GM19372 (cell line): ENCODE results near the gene MAF.

Source experiments
- ATAC-seq: cut with Tn5 transposase; IDR thresholded peaks from one replicate; pipeline ENCODE4 v1.9.1; 2021; ENCODE audit warnings: mild to moderate bottlenecking, low read depth, moderate library complexity; ENCODE audit not compliant: unreplicated experiment

Gene MAF

DNA sequence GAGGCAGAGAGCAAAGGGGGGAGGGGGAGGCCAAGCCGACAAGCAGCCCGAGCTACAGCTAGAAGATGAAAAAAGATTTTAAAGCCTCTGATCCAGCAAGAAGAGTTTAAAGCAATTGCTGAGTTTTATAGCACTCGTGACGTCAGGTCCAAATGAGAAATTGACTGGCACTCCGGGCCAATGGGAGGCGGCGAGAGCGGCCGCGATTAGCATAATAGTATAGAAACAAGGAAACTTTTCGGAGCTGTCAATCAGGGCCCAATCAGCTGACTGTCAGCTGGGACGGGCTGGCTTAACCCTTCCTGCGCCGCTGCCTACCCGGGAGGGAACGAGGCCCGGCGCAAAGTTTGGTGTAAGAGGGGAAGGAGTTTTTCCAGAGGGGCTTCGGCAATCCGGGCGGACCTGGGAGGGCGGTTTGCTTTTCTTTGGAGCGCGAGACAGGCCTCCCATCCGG is at the start of gene MAF:
Gene MAF (minus strand): TSS at position 100 of the 454 bp plus-strand sequence. CDS start 835 bp downstream, outside the sequence.
- ATAC-seq: peak; percentile 55

DNA sequence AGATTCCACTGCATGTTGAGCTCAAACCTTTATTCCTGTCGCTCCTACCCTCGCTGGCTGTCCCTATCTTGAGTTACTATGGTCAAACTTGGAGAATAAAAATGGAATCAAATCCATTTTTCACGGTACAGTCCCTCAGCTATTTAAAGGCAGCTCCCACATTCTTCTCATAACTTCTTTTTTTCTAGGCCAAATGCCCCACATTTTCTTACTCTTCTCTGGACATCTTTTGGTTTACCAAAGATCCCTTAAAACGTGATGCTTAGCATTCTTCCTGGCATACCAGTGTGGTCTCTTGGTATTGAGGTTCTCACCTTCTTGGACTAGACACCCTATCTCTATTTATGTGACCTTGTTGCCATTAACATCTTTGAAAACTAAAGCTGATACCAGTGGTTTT is 48.3 kb upstream of the MAF start:
- no peak for ATAC-seq

DNA sequence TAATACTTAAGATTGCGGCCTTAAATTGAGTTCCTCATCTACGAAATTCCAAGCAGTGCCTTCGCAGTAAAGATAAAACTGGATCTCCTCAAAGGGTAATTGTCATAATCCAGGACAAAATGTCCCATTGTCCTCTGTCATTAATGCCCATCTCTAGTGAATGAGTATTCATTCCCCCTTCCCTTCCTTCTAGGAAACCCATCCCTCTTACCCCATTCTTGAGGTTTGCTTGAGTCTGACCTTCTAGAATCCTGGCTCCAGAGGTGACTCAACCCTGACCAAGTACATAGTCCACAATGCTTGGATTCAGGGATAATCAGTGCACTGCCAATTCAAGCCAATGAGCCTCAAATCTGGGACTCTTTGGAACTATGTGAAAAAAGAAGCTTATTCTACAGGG is 47.0 kb upstream of the MAF start:
- no peak for ATAC-seq

DNA sequence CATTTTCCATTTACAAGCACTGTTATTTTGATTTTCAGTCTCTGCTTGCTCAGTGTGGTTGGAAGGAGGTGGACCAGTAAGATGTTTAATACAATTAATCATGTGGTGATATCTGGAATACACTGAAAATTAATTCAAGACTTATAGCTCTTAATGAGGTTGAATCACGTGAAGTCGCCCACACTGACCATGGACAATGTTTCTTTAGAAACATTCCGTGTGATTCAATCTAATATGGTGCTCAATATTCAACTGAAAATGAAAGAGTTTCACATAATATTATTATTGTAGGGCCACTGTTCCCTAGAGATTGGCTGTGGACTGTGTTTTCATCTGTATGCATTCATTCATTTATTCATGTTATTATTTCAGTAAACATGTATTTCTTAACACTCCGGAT is 45.2 kb upstream of the MAF start:
- ATAC-seq: no peak

DNA sequence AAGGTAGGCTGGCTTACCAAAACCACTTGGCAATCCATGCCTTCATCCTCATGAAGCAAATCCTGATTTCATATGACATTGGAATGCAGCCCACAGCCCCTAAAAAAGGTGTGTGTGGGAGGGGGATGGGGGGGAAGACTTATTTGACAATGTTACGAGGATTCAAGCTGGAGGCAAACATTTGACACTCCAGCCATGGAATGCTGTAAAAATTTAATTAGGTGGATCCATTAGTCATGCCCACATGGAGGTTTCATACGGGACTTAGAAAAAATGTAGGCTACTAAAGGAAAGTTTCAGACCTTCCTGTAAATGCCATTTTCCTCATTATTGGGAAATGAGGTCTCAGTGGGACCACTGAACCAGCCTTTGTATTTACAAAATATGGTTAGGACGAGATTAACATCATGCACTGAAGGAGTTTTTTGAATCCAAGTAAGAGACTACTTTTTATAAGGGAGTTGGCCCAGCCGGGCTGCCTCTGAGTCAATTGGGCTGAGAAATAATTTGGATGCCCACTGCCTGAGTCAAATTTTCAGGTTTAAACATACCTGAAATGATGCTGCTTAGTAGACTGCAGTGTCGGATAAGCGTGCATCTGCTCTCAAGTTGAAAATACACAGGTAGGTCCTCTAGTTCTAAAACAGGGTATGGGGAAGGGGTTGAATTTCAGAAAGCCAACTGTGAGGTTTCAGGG is 44.6 kb upstream of the MAF start:
- no peak for ATAC-seq

DNA sequence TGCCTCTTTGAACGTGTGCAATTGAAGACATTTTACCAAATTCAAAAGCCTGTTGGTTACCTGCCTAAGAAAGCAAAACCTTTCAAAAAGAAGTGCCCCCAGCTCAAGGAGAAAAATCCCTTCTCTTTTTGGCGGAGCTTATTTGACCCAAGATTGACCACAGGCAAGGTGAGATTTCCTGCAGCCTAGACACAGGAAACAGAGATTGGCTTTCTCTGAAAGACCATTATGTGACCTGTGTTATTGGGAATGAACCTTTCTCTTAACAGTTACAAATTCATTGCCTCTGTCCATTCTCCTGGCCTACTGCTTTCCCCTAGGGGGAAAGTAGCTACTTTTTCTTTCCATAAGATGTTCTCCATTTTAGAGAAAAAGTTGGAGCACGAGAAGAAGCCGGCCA is 42.1 kb upstream of the MAF start:
- ATAC-seq: no peak

DNA sequence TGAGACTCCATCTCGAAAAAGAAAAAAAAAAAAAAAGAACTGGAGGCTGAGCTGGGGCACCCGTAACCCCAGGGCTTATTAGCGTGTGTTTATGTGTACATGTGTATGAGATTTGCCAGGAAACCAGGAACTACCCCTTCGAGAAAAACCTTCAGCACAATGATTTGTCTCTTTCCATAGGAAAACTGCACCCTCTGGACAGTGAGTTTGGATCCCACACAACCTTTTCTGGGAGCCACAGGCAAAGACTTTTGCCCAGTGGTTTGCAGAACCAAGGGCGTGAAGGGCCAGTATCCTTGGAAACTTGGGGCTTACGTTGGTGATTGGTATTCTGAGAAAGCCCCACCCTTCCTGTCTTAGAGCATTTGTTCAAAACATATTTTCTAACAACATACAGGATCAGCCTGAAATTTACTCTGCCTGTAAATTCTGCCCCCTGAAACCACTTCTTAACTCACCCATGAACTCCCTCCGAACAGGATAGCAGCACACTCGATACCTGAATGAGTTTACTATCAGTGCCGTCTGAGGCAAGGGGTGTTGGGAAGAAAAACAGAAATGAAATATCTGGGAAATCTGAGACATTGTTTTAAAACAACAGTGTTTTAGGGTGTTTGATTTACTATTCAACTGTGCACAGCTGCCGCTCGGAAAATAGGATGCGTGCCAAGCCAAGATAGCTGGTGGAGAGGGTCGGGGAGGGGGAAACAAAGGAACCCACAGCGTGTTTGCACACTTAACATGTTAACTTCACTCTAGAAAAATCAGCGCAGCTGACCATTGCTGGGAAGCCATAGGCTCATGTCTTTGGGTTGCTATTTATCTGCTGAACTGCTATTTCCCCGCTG is 40.2 kb upstream of the MAF start:
- no peak for ATAC-seq

DNA sequence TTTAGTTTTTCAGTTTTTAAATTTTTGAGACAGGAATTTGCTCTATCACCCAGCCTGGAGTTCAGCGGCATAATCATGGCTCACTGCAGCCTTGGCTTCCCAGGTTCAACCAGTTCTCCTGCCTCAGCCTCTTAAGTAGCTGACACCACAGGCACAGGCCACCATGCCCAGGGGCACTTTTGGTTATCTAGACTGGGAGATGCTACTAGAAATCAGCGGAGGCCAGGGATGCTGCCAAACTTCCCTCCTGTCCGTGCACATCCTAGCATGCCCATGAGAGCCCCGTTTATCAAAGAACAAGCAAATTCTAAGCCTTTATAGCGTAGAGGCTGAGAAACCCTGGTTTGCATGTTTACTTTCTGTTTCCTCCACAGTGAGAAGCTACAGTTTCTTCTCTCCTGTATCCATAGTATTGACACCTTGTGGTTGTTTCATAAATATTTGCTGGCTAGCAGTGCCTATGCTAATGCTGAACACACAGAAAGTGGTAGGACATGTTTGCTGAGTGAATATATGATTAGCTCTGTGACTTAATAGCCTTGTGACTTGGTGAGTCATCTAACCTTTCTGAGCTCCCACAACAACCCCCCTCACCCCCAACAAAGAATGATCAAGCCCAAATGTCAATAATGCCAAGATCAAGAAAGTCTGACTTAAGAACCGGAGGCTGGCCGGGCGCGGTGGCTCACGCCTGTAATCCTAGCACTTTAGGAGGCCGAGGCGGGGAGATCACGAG is 39.2 kb upstream of the MAF start:
- no peak for ATAC-seq

DNA sequence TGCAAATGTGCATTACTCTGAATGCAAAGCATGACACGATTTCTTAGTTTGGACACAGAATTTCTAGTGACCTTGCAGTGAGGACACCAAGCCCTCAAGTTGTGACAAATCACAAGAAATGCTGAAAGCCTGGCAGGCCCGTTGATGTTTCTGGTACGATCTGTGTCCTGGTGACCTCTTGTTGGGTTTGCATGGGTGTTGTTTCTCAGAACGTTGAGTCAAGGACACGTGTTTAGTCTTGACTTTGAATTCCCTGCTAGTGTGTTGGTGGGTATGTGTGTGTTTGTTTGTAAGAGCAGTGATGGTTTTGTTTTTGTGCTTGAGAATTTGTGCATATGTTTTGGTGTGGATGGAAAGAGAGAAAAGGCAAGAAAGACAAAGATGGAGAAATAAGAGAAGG is 37.8 kb upstream of the MAF start:
- ATAC-seq: no peak

DNA sequence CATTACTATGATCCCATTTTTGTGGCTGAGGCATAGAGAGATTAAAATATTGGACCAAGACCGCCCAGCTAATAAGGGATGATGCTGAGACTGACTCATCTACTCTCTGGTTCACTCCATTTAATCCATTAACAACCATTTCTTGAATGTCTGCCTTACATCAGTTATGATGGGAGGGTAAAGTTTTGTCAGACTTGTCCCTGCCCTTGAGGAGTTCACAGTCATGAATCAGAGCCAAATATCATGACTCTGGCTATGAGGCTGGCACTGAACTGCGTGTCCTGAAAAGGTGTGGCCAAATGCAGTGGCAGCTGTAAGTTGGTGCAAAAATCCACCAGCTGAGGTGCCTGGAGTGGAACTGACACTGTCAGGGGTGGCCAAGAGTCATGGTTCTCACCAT is 35.0 kb upstream of the MAF start:
- no peak for ATAC-seq

DNA sequence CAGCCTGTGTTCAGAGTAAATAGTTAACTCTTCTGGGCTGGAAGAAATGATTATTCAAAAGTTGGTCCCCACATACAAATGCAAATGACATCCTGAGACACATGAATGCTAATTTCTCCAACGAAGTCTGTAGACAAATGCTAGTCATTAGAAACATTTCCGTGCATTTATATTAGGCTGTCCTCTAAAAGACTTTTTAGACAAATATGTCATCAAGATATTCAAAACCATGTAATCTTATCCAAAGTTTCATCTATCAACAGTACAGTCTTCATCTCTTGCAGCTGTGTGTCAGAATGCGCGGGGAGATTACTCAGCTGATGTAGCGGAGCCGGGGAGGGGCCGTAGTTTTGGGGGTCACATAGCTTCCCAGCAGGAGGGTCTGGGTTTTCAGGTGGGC is 33.8 kb upstream of the MAF start:
- no peak for ATAC-seq

DNA sequence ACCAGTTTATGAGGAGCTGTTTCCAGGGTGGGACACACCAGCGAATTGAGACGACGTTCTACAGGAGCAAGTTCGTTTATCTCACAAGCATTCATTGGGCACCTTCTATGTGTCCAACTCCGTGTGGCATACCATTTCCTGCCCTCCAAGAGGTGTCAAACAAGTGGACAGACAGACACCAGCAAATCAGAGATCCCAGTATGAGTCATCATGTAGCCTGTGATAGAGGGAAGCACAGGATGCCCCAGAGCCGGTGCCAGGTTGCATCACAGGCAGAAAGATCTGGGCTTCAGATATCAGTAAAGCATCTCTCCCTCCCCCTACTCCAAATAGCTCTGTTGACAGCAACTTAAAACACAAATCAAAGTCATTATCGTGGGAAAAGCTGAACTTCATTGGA is 31.8 kb upstream of the MAF start:
- no peak for ATAC-seq

DNA sequence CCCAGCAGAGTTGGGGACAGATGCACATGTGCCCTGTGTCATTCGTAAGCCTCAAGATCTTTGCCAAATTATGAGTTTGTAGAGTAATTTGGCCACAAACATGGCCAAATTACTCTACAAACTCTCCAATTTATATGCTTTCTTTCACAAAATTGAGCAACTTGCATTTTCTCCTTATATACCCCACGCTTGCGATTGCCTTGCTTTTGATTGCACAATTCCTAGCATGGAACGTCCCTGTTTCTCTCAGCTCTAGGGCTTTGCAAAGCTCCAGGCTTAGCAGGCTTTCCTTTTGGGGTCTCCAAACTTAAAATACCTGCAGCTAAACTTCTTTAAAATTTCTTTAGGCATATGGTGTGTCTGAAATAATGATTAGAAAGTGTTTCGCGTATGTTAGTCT is 28.5 kb upstream of the MAF start:
- no peak for ATAC-seq

DNA sequence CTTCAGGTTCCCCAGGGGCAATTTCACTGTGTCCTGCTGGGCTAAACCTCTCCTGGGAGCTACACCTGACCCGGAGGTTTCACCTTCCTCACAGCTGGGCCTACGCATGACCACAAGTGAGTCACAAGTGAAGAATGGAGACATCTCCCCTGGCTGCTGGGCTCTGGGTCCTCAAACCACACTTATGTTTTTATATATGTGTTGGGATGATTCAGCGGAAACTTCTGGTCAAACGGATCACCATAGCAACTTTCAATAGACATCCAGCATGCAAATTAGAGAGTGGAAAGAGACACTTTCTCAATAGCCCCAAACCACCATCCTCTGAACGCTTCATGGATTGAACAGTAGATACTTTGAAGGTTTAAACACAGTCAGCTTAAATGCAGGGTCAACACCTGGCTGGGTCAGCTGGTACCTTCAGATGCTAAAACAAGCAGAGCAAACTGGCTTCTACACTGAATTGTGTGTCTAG is 28.0 kb upstream of the MAF start:
- ATAC-seq: peak; percentile 76

DNA sequence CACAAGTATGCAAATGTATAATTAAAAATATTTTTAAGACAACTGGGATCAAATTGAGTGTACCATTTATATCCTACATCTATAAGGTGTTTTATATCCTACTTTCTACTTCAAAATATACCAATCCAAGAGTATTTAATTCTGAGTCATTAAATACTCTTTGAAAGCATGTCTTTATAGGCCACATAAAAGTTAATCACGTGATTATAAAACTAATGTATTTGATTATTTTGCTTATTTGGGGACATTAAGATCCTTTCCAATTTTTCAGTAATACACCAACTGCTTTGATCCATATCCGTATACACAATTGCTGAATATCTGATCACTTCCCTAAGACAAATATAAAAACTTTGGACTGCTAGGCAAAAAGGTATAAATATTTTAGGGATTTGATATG is 26.6 kb upstream of the MAF start:
- ATAC-seq: no peak

DNA sequence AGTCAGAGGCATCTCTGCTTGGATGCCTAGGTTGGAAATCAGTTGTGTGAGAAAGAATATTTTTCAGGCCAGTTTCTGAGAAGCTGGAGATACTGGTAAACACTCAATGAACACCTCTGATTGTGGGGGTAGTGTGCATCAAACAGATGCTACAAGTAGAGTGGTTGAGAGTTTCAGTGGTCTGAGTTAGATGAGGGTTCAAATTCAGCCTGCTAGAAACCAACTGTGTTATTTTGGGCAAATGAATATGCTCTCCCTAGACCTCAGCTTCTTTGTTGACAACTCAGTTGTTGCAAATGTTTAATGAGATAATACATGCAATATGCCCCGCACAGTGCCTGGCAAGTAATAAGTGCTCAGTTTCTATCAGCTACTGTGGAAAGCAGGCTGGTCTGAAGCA is 25.2 kb upstream of the MAF start:
- ATAC-seq: no peak

DNA sequence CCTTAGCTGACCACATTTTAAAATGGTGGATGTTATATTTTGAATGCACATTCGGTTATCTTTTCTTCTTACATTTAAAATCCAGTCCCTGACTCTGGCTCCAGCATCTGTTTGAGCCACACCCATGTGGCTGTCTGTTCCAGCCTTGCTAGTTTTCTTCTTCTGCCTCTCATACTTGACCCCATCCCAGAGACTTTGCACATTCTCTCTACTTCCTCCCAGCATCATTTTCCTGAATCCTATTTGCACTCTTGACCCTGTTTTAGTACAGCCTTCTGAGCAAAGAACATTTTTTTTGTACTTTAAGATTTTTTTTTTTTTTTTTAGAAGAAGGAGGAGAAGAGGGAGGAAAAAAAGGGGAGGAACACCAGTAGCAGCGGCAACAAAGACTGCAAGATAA is 23.3 kb upstream of the MAF start:
- ATAC-seq: no peak

DNA sequence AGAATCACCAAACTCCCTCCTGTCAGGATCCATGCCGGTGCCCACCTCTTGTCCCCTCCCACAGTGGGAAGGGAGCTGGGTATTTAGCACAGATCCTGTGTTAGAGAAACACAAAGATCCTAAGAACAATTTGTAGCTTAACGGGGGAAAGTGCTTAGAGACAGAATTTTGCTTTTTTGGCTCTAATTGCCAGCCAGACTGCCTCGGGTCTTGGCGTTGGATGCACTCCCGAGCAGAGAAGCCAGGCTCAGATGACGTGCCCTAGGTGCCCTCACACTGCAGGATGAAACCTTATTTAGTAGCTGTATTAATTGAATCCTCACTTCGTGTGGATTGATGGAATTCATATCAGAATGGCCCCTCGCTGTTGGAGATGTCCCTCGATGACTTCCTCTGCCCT is 22.5 kb upstream of the MAF start:
- ATAC-seq: no peak

DNA sequence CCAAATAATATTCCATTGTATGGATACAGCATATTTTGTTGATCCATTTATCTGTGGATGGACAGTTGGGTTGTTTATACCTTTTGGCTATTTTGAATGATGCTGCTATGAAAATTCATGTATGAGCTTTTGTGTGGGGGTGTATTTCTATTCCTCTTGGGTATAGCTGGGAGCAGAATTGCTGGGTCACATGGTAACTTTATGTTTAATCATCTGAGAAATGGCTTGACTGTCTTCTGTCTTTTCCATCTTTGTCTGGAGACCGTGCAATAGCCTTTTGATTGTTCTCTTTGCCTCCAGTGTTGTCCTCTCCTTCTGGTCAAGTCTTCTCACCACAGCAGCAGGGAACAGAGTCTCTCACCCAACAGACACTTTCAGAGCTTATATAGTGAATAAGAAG is 20.5 kb upstream of the MAF start:
- ATAC-seq: no peak

DNA sequence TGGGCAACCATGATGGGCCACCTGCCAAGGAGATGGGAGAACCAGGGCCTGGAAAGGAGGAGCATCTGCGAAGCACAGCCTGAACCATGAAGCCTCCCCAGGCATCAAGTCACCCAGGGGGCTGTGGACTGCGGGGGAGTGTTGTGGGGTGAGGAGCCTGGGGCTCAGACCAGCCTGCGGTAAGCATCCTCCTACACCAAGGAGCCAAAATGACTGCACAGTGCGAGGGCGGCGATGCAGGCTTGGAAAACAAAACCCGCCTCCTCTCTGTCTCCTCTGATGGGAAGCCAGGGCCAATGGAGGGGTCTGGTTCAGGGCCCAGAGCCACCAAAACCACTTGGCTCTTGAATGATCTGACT is 18.1 kb upstream of the MAF start:
- no peak for ATAC-seq

DNA sequence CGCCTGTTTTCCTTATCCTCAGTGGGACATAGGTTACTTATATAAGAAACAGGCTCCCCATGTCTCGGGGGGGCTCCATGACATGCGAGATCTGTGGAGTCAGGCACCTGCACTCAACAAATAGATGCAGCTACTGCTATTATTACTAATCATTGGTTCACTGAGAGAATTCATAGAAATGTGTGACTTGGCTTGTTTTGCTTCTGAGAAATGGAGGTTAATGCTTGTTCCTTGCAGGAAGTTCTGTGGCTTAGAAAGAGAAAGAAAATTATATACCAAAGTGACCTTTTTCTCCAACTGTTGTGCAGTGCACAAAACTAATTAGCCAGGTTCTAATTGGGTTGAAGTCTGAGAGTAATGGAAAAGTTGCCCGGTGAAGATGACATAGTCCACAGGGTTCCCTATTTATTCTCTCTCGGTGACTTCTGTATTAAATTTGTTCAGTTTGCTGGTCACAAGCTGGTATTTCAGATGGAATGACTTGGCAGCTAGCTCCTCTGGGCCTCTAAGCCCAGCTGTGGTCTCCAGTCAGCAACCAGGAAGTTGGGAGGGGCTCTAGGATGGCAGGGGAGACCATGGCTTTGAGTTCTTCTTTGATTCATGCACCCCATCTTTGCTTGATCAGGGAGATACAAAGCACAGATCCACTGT is 17.6 kb upstream of the MAF start:
- ATAC-seq: no peak
